ENCODE measurements around the gene RPH3AL. TPM values are rescaled to one million over a fixed set of nuclear protein-coding genes. Genes with fewer than 3 reads are reported as not detected.
"Not testable (repeated sequence)": the region's sequence is repeated elsewhere in the genome, so short reads cannot be mapped to it uniquely, and the experiment has no call there.

The RPH3AL gene
- total RNA-seq, 2 experiments from 2014 or later: 0.64 to 1.2 TPM

DNA sequence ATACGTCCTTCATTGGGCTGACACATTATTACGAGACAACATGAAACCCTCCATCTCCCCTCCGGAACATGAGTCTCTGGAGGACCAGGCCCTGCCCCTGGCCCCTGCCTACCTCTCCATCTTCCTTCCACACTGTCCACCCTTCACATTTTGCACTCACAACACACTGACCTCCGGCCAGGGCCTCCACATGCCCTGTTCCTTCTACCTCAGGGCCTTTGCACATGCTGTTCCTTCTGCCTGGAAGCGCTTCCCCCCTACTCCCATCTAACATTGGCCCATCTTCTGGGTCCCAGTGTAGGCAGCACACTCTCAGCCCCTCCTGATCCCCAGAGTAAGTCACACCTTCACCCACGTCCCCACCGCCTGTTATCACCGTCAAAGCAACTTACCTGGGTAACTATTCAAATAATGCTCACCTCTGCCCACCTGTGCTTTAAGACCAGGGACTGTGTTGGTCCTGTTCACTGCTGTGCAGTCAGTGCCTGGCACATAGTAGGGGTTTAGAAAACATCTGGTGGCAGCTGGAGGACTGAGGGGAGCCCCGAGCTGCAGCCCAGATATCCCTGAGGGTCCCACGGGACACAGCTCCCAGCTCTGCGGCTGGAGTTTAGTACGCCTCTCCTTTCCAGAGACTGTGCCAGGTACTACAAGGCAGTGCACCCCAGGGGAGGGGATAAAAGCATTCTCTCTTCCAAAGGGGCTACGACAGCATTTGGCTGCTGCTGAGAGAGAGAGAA is 27.2 kb downstream of the RPH3AL start:
- Mint-ChIP-seq H3K4me1 (peaks cover 7% of the 10 kb centered on the region), H3K27ac (no peak overlapping the region), H3K4me3 (no peak overlapping the region), H3K9me3 (no peaks in the 10 kb centered on the region), H3K36me3 (no peaks in the 10 kb centered on the region), H3K27me3 (no peaks in the 10 kb centered on the region)
- no peak for DNase-seq

- Mint-ChIP-seq H3K36me3 (no peaks in the 10 kb centered on the region), H3K27ac (no peak overlapping the region), H3K9me3 (no peaks in the 10 kb centered on the region), H3K4me1 (no peaks in the 10 kb centered on the region), H3K4me3 (no peak overlapping the region), H3K27me3 (no peaks in the 10 kb centered on the region)
- no peak for DNase-seq
Observed at GRCh38 chr17:323721-324571, 28.7 kb downstream of the RPH3AL start.

GRCh38 chr17:323181-323580 is 29.4 kb downstream of the RPH3AL start:
- DNase-seq: no peak
- Mint-ChIP-seq H3K27me3 (no peaks in the 10 kb centered on the region), H3K27ac (no peak overlapping the region), H3K36me3 (no peaks in the 10 kb centered on the region), H3K4me1 (no peaks in the 10 kb centered on the region), H3K9me3 (no peaks in the 10 kb centered on the region), H3K4me3 (no peak overlapping the region)

GRCh38 chr17:322006-322780 is 30.4 kb downstream of the RPH3AL start:
- Mint-ChIP-seq H3K36me3 (no peaks in the 10 kb centered on the region), H3K4me3 (no peak overlapping the region), H3K4me1 (no peaks in the 10 kb centered on the region), H3K9me3 (no peaks in the 10 kb centered on the region), H3K27me3 (no peaks in the 10 kb centered on the region), H3K27ac (no peak overlapping the region)
- DNase-seq: no peak

DNA sequence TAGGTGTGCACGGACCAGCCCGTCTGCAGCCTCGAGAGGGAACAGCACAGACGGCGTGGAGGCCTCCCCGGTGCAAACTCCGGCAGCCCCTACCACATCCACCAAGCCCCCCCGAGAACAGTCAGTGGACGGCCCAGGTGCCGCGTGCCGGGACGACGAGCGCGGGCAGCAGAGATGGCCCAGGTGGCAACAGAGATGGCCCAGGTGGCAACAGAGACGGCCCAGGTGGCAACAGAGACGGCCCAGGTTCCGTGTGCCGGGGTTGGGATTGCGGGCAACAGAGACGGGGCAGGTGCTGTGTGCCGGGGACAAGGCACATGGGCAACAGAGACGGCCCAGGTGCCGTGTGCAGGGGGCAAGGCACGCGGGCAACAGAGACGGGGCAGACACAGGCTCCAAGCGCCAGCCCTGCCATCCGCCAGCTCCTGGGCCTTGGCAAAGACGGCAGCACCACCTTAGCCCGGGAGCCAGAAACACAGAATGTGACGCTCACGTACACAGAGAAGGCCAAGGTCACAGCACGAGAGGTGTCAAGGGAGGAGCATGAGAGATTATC is 31.1 kb downstream of the RPH3AL start:
- H3K36me3 Mint-ChIP-seq: no peaks in the 10 kb centered on the region
- no peaks in the 10 kb centered on the region for H3K4me1 Mint-ChIP-seq
- H3K27ac Mint-ChIP-seq: no peak overlapping the region

DNA sequence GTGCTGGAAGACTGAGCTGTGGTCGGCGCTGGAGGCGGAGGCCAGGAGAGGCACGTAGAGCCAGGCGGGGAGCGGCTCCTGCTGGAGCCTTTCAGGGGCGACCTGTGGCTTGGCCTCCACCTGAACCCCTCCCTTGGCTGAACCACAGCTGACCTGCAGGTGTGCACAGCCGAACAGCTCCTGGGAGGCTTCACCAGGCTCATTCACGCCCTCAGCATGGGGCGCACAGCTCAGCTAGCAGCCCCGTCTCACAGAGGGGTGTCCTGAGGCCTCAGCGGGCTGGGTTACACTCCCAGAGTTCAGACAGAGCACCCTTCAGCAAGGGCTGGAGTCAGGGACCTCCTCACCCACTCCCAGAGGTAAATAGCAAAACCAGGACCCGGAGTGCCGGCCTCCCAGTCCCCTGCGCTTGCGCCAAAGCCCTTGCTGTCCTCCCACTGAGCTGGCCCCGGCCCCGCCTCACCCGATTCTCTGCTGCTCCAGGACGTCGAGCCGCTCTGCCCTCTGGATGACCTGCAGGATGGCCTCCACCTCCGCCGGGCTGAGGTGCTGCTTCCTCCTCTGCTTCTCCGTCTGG is 31.7 kb downstream of the RPH3AL start:
- Mint-ChIP-seq H3K4me3 (no peak overlapping the region), H3K4me1 (no peaks in the 10 kb centered on the region), H3K27me3 (no peaks in the 10 kb centered on the region), H3K27ac (no peak overlapping the region), H3K9me3 (no peaks in the 10 kb centered on the region), H3K36me3 (no peaks in the 10 kb centered on the region)
- DNase-seq: no peak

More for the DNA sequence above, 31.1 kb downstream of the RPH3AL start:
- Mint-ChIP-seq H3K9me3 (no peaks in the 10 kb centered on the region), H3K27me3 (no peaks in the 10 kb centered on the region), H3K4me3 (no peak overlapping the region)
- DNase-seq: no peak

DNA sequence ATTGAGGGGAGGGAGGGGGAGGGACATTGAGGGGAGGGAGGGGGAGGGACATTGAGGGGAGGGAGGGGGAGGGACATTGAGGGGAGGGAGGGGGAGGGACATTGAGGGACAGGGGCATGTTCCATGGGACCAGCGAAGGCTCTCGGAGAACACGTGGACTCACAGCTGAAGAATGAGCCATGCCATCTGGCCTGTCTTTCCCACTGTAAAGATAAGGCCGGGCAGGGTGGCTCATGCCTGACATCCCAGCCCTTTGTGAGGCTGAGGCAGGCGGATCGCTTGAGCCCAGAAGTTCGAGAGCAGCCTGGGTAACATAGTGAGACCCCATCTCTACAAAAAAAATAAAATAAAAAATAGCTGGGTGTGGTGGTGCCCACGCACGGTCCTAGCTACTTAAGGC is 32.5 kb downstream of the RPH3AL start:
- no peaks in the 10 kb centered on the region for H3K4me1 Mint-ChIP-seq
- no peak for DNase-seq

DNA sequence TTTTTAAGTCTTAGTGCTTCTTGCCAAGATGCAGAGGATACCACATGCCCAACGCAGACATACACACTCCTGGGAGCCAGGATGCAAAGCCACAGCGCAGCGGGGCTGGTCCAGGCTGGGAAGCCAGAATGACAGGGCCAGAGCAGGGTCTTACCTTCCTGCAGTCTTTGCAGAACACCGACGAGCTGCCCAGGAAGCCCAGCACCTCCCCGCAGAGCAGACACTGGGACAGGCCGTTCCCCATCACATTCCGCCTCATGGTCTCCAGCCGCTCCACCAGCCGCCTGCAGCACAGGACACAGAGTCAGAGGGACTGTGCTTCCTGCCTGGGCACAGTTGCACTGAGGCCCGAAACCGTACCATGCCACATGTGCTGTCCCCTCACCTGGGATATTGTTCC is 33.3 kb downstream of the RPH3AL start:
- Mint-ChIP-seq H3K36me3 (no peaks in the 10 kb centered on the region), H3K27me3 (no peaks in the 10 kb centered on the region), H3K27ac (no peak overlapping the region), H3K4me3 (no peak overlapping the region), H3K4me1 (no peaks in the 10 kb centered on the region), H3K9me3 (no peaks in the 10 kb centered on the region)
- no peak for DNase-seq

More for the DNA sequence above, 32.5 kb downstream of the RPH3AL start:
- Mint-ChIP-seq H3K27me3 (no peaks in the 10 kb centered on the region), H3K4me3 (no peak overlapping the region), H3K9me3 (no peaks in the 10 kb centered on the region), H3K27ac (no peak overlapping the region), H3K36me3 (no peaks in the 10 kb centered on the region)

DNA sequence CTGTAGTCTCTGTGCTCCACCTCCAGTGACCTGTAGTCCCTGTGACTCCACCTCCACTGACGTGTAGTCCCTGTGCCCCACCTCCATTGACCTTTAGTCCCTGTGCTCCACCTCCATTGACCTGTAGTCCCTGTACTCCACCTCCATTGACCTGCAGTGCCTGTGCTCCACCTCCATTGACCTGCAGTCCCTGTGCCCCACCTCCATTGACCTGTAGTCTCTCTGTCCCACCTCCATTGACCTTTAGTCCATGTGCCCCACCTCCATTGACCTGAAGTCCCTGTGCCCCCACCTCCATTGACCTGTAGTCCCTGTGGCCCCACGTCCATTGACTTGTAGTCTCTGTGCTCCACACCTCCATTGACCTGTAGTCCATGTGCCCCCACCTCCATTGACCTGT is 35.5 kb downstream of the RPH3AL start:
- H3K27ac Mint-ChIP-seq, H3K36me3 Mint-ChIP-seq, H3K27me3 Mint-ChIP-seq, H3K9me3 Mint-ChIP-seq, DNase-seq, H3K4me3 Mint-ChIP-seq, H3K4me1 Mint-ChIP-seq: not testable (repeated sequence)

- not testable (repeated sequence) for H3K36me3 Mint-ChIP-seq, H3K4me1 Mint-ChIP-seq, H3K4me3 Mint-ChIP-seq, H3K27ac Mint-ChIP-seq, H3K27me3 Mint-ChIP-seq, DNase-seq, H3K9me3 Mint-ChIP-seq
Observed at GRCh38 chr17:315399-315798, 37.2 kb downstream of the RPH3AL start.

DNA sequence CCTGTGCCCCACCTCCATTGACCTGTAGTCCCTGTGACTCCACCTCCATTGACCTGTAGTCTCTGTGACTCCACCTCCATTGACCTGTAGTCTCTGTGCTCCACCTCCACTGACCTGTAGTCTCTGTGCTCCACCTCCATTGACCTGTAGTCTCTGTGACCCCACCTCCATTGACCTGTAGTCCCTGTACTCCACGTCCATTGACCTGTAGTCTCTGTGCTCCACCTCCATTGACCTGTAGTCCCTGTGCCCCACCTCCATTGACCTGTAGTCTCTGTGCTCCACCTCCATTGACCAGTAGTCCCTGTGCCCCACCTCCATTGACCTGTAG is 38.0 kb downstream of the RPH3AL start:
- not testable (repeated sequence) for H3K9me3 Mint-ChIP-seq, H3K27me3 Mint-ChIP-seq, H3K4me1 Mint-ChIP-seq, H3K36me3 Mint-ChIP-seq, DNase-seq, H3K27ac Mint-ChIP-seq, H3K4me3 Mint-ChIP-seq

- Mint-ChIP-seq H3K9me3 (no peaks in the 10 kb centered on the region), H3K27ac (no peak overlapping the region), H3K27me3 (no peaks in the 10 kb centered on the region), H3K4me1 (no peaks in the 10 kb centered on the region), H3K36me3 (no peaks in the 10 kb centered on the region), H3K4me3 (no peak overlapping the region)
- no peak for DNase-seq
Observed at GRCh38 chr17:313911-314613, 38.5 kb downstream of the RPH3AL start.

DNA sequence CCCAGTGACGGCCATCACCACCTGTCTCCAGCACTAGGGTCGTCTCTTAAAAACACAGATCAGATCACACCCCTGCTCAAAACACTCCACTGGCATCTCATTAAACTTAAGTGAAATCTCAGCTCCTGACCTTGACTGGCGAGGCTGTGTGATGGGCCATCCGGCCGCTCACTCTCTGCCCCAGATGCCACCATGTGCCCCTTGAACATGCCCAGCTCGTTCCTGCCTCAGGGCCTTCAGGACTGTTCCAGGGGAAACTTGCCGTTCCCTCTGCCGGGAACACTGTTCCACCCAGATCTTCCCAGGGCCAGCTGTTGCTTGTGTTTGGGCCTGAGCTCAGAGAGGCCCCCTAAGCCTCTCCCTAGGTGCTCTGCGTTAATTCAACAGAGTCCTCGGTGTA is 39.4 kb downstream of the RPH3AL start:
- H3K36me3 Mint-ChIP-seq: no peaks in the 10 kb centered on the region
- no peak overlapping the region for H3K4me3 Mint-ChIP-seq
- no peak overlapping the region for H3K27ac Mint-ChIP-seq
- H3K27me3 Mint-ChIP-seq: no peaks in the 10 kb centered on the region
- no peaks in the 10 kb centered on the region for H3K4me1 Mint-ChIP-seq
- DNase-seq: no peak
- no peaks in the 10 kb centered on the region for H3K9me3 Mint-ChIP-seq

GRCh38 chr17:312476-313148 is 40.0 kb downstream of the RPH3AL start:
- no peak for DNase-seq
- H3K27me3 Mint-ChIP-seq: no peaks in the 10 kb centered on the region
- H3K9me3 Mint-ChIP-seq: no peaks in the 10 kb centered on the region
- H3K27ac Mint-ChIP-seq: no peak overlapping the region
- H3K4me3 Mint-ChIP-seq: no peak overlapping the region
- no peaks in the 10 kb centered on the region for H3K4me1 Mint-ChIP-seq
- H3K36me3 Mint-ChIP-seq: no peaks in the 10 kb centered on the region
